ENCODE measurements around the gene CREB3L1.

CREB3L1 gene

GRCh38 chr11:46347637-46348311 lies 70.3 kb downstream of the CREB3L1 start:
- DNase-seq (ENCODE audit: insufficient read length, low spot score) (no peak), FAIRE-seq (no peak)
- TF ChIP-seq, protein P1, sequence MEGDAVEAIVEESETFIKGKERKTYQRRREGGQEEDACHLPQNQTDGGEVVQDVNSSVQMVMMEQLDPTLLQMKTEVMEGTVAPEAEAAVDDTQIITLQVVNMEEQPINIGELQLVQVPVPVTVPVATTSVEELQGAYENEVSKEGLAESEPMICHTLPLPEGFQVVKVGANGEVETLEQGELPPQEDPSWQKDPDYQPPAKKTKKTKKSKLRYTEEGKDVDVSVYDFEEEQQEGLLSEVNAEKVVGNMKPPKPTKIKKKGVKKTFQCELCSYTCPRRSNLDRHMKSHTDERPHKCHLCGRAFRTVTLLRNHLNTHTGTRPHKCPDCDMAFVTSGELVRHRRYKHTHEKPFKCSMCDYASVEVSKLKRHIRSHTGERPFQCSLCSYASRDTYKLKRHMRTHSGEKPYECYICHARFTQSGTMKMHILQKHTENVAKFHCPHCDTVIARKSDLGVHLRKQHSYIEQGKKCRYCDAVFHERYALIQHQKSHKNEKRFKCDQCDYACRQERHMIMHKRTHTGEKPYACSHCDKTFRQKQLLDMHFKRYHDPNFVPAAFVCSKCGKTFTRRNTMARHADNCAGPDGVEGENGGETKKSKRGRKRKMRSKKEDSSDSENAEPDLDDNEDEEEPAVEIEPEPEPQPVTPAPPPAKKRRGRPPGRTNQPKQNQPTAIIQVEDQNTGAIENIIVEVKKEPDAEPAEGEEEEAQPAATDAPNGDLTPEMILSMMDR (IDR thresholded peaks at IDR 0.05; ENCODE audit: insufficient read depth, missing control alignments) = no peak

DNA sequence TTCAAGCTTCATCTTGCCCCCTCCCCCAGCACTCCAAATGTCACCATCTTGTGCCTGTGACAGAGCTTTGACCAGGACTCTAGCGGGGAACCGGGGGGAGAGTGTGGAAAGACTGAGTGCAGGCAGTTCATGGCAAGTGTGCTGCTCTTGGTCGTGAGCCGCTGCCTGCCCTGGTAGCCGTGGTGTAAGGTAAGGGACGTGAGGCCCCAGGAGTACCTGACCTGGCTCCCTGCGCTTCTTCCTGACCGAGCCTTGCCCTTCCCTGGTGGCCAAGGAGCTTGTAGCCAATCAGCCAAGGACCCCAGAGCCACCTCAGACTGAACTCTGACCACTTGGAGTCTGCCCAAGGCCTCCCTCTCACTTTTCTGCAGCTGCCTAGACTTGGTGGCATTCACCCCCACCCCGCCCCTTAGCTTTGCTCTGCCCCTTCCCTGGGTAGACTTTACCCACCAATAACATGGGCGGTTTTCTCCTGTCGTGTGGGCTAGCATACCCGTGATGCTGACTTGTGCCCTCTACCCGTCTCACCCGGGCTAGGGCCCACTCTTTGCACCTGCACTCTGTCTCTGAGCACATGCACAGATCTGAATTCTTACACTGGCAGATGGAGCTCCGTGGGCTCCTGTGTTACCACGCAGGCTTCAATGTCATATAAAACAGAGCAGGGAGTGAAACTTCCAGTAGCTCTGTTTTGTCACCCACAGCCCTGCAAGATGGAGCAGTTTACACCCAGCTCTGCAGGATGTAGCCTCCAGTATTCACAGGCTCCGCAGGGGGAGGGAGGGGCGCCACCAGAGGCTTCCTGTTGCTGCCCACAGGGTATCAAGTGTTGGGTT lies 71.3 kb downstream of the CREB3L1 start:
- TF ChIP-seq, protein P1 (IDR thresholded peaks at IDR 0.05; ENCODE audit: insufficient read depth, missing control alignments) = no peak
- no peak for DNase-seq (ENCODE audit: insufficient read length, low spot score)
- no peak for FAIRE-seq

- DNase-seq (ENCODE audit: insufficient read length, low spot score) (no peak), FAIRE-seq (no peak)
- TF ChIP-seq, protein P1 (IDR thresholded peaks at IDR 0.05; ENCODE audit: insufficient read depth, missing control alignments) = no peak
These were observed 73.2 kb downstream of the CREB3L1 start for GRCh38 chr11:46350695-46351094.

DNA sequence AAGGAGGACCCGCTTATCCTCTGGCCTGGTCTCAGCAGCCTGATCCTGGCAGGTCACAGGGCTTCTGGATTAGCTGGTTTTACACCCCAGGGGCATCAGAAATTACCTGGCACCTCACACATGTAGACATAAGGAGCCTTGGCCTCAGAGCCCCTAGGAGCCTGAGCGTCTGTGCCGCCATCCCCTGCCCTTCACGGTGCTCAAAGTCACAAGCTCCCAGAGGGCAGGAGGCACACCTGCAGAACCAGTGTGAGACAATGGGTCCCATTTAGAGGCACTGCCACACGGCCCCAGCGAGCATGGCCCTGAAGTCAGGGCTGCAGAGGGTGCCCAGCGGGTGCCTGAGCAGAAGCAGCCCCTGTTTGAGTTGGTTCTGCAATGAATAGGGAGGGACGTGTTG lies 73.7 kb downstream of the CREB3L1 start:
- DNase-seq (ENCODE audit: insufficient read length, low spot score) (no peak), FAIRE-seq (no peak)
- TF ChIP-seq, protein P1 (IDR thresholded peaks at IDR 0.05; ENCODE audit: insufficient read depth, missing control alignments) = no peak

DNA sequence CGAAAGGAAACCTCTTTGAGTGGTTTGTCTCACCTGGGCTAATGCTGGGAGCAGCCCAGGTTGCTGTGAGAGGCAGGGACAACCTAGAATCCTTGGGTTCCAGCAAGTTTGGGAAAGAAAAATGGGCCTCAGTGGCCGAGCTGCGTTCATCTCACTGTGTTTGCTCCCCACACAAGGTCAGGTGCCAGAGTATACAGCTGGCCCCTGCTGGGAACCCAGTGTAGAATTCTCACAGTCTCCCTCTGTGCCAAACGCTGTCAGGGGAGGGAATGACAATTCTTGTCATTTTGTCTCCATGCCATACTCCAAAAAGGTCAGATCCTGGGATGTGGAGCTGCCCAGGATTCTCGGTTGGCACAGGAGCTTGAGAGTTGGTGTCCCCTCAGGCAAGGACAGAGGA lies 74.1 kb downstream of the CREB3L1 start:
- FAIRE-seq (no peak), DNase-seq (ENCODE audit: insufficient read length, low spot score) (no peak)
- TF ChIP-seq, protein P1 (IDR thresholded peaks at IDR 0.05; ENCODE audit: insufficient read depth, missing control alignments) = no peak

DNA sequence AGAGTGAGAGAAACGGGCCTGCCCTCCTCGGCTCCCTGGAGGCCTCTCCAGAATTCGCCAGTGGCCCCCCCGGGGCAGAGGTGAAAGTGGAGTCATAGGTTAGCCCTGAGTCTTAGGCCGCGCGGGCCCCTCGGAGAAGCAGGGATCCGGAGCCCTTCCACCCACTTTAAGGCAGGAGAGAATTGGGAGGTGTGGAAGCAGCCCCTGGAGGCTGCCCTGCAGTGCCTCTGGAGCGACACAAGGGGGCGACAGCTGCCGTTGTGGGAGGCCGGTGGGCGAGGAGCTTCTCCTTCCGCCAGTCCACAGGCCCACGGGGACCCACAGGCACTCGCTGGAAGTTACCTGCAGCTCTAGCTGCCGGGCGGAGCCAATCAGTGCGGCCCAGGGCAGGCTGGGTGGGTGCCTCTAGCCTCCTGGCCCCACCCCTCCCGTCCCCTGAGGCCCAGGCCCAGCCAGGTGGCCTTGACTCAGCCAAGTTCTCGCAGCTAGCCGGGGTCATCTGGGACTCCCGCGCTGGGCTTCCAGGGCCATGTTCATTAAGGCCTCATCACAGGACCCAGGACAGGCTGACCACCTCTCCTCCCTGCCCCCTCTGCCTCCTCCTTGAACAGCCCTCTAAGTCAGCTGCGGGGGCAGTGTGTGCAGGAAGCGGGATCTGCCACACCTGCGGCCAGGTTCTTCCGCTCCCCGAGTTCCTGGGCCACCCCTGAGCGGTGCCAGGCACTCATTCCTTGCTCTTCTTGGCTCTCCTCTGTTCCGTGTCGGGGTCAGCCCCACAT lies 74.8 kb downstream of the CREB3L1 start:
- FAIRE-seq (no peak), DNase-seq (ENCODE audit: insufficient read length, low spot score) (no peak)
- TF ChIP-seq, protein P1 (IDR thresholded peaks at IDR 0.05; ENCODE audit: insufficient read depth, missing control alignments) = peak; percentile 58
